Amniotic stem cell (primary cell): ENCODE results near the gene CHST5.
"Not testable (repeated sequence)": the region's sequence is repeated elsewhere in the genome, so short reads cannot be mapped to it uniquely, and the experiment has no call there.

Experiments
- DNase-seq: peaks from one replicate; lab custom pipeline; 2025; lab: John Stamatoyannopoulos, UW

Gene CHST5

DNA sequence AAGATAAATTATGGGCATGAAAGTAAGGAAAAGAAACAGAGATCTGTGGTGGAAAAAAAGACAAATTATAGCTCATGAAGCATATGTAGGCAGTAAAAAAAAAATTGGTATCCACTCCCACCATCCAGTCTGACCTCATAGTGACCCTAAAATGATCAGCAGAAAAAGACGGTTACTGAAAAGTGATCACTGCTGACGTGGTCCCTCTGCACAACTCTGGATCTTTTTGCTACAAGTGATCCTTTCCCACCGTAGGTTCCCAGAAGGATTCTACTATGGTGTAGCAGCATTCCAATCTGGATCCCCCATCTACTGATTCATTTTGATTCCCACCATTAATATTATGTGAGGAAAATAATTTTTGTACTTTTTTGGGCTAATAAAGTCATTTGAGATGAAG lies 29.8 kb downstream of the CHST5 start:
- DNase-seq = no peak

DNA sequence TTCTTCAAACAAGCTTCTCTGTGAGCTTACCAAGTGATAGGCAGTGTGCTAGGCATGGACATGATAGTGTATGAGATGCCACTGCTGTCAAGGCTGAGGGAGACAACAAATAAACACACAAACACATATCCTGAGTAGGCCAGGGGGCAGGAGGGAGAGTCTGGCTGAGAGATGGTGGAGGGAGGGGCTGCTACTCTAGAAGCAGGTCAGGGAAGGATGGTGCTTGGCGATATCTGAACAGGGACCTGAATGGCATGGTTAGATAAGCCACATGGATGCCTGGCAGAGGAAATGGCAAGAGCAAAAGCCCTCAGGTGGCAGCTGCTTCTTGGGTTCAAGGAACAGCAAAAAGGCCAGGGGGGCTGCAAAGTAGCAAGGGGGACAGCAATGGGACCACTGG lies 32.1 kb downstream of the CHST5 start:
- no peak for DNase-seq

DNA sequence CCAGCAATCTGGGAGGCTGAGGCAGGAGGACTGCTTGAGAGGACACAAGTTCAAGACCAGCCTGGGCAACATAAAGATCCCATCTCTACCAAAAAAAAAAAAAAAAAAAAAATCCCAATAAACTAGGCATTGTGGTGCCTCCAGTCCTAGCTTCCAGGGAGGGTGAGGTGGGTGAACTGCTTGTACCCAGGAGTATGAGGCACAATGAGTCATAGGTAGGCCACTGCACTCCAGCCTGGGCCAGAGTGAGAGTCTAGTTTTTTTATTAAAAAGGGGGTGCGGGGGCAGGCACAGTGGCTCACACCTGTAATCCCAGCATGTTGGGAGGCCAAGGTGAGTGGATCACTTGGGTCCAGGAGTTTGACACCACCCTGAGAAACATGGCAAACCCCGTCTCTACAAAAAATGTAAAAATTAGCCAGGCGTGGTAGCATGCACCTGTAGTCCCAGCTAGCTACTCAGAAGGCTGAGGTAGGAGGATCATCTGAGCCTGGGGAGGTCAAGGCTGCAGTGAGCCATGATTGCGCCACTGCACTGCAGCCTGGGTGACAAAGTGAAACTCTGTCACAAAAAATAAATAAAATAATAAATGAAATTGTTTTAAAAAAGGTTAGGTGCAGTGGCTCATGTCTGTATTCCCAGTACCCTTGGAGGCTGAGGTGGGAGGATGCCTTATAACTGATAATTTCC lies 32.8 kb downstream of the CHST5 start:
- no peak for DNase-seq

DNA sequence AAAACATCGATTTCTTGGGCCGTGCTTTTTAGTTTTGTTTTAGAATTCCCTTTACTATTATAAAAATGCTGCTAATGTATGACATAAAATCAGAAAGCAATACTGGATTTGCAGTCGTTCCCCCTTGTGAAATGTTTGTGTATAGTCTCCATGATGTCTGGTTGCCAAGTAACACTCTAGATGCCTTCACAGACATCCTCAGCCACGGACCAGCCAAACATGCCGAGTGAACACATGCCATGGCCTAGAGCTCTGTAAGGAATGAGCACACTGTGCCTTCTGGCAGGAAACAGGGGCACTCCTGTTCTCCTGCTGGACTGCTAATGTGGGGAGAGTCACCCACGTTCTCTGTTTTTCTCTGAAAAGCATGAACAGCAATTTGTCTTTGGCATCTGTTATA lies 34.1 kb downstream of the CHST5 start:
- DNase-seq = not testable (repeated sequence)

DNA sequence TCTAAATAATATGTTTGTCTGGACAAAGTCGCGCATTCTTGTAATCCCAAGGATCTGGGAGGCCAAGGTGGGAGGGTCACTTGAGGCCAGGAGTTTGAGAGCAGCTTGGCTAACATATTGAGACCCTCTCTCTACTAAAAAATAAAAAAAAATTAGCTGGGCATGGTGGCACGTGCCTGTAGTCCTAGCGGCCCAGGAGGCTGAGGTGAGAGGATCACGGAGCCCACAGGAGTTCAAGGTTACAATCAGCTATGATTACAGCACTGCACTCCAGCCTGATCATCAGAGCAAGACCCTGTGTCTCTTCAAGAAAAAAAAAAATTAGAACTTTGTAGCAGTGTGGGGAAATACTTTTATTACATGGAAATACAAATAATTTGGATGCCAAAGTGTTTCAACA lies 34.5 kb downstream of the CHST5 start:
- no peak for DNase-seq

DNA sequence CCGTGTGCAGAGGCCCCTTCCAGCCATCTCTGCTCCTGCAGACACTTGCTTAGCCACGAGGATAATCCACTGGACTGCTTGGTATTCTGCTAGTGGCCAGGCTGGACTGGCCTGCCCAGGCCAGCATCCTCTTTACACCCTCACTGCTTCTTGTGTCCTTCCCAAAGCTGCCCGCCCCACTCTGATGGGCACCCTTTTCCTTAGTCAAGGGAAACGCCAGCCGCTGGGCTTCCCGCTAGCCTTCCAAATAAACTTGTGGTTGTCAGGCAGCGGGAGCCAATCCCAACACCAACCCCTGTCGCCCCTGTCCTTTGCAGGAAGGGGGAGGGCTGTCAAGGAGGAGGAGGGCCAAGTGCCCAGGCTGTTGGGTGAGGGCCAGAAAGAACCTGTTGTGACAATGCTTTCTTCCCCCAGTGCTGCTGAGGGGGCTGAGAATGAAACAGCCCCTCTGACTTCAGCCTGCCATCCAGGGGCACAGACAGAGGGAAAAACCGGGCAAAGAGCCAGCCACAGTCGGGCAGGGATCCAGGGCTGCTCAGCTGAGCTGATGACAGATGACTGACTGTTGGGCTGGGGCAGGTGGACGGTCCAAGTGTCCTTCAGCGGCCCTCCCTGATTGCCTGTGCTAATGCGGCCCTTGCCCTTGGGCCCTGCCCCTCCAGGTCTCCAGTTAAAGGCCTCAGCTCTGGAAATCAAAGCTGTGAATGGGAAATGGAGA lies 37.1 kb downstream of the CHST5 start:
- not testable (repeated sequence) for DNase-seq

DNA sequence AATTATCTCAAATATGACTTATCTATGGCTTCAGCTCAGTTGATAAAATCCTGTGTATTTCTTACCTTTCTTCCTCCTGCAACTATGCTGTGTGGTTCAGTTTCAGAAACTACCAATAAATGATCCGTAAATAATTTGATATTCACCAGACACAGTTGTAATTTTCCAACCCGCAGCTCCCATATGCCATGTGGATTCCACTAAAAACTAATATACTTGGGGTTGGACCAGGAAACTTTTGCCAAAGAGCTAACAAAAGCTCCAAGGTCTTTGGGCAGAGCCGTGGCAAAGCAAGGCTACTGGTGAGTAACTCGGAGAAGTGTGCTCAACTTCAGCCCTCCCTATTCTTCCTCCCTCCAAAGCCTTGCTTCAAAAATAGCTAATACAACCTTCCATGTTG lies 38.4 kb downstream of the CHST5 start:
- DNase-seq = no peak

DNA sequence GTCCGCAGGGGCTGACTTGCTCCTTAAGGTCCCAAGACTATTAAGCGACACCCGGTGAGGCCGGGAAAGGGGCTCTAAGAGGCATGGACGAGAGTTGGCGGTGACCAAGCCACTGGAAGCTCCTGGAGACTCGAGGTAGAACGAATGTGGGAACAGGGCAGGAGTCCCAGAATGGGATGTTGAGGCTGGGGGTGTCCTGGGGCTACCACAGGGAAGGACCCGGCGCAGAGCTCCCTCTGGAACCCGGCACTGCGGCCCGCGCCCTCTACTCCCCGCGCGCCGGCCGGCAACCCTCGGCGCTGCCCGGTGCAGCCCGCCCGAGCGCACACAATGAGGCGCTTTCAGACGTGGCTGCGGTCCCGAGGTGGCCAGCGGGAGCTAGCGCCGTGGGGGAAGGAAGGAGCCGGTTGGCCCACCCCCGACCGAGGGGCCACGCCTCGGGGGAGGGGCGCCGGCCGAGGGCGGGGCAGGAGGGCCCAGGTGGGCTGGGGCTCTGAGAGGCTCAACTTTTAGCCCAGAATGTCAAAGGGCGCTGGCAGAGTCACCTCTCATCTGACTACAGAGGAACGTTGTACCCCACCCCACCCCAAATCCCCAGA lies 40.7 kb downstream of the CHST5 start, which contains the start of gene CHST6:
Gene CHST6, minus strand, starts transcription at position 366 of the 599 bp plus-strand sequence. CDS start 15,613 bp downstream, outside the sequence.
- no peak for DNase-seq

DNA sequence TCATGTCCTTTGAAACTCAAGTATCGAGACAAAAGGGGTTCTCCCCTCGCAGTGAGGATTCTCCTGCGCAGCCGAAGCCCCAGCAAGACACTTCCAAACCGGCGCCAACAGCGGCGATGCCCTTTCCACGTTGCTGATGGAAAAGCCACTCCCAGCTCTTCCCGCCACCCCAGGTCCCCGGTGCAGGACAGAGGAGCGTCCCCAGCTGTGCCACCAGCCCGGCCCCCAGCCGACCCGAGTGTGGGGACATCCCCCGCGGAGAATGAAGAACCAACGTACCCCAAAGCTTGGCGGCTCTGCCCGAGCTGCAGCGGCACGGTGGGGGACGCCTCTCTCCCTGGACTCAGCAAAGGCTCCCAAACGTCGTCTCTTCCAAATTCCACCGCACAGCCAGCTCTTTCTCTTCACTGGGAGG lies 41.2 kb downstream of the CHST5 start:
- DNase-seq = no peak

DNA sequence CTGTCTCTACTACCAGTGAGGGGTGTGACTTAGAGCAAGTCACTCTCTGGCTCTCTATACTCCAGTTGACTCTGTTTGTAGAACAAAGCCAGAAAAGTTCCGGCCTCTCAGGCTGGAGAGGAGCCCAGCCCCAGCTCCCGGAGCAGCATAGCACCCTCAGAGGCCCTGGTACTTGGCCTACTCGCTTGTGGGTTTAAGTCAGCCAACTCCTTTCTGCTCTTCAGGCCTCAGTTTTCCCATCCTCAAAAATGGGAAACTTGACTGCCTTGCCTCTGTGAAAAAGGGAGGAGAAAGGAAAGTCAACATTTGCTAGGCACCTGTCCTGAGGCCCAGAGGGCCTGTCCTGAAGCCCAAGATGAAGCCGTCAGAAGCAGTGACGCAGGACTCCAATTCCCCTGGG lies 41.7 kb downstream of the CHST5 start:
- DNase-seq = no peak

DNA sequence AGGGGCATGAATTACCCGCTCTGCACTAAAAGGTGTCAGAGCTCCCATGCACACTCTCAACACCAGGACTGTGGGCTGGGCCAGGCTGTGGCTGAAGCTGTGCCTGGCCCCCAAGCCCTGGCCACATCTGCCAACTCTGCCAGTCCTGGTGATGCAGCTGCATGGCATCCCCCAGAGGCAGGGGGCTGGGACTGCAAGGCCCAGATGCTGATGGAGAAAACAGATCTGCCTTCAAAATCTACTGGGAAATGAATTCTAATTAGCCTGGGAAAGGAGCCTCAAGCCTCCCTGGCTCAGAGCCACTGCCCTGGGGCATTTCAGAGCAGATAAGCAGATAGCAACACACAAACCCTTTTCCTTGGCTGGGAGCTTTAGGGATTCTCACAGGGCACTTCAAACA lies 44.0 kb downstream of the CHST5 start:
- DNase-seq = no peak

DNA sequence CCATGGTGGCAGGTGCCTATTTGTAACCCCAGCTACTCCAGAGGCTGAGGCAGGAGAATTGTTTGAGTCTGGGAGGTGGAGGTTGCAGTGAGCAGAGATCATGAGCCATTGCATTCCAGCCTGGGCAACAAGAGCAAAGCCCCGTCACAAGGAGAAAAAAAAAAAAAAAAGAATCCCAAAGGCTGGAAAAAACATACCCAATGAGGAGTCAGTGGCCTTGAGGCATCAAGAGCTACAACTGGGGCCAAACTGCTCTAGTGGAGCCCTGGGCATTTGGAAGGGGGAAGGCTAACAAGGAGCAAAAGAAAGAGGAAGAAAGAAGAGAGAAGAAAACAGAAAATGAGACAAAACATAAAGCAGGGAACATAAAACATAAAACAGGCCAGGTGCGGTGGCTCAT lies 47.6 kb downstream of the CHST5 start:
- DNase-seq = no peak

DNA sequence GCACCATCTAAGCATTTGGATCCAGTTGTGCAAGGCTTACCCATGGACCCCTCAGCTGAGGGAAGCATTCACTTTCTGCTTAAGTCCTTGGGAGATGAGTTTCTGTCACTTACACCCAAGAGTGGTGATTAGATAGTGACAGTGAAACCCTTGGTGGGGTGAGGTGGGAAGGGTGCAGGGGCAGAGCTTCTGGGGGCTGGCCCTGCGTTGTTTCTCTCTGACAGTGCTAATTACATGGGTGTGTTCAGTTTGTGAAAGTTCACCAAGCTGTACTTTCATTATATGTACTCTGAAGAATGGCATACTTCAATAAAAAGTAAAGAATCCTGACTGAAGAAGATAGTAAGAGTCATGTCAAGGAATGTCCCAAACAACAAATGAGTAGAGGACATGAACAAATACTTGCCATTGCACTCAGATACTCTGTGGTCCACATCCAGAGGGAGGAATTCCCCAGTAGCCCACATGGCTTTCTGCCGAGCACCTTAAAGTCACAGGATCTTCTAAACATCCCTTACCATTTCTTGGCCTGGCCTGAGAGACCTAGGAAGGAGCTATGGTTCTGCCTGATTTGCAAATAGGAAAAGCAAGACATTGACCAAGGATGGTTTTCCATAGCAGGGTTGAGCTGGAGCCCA lies 49.1 kb downstream of the CHST5 start:
- DNase-seq = no peak

DNA sequence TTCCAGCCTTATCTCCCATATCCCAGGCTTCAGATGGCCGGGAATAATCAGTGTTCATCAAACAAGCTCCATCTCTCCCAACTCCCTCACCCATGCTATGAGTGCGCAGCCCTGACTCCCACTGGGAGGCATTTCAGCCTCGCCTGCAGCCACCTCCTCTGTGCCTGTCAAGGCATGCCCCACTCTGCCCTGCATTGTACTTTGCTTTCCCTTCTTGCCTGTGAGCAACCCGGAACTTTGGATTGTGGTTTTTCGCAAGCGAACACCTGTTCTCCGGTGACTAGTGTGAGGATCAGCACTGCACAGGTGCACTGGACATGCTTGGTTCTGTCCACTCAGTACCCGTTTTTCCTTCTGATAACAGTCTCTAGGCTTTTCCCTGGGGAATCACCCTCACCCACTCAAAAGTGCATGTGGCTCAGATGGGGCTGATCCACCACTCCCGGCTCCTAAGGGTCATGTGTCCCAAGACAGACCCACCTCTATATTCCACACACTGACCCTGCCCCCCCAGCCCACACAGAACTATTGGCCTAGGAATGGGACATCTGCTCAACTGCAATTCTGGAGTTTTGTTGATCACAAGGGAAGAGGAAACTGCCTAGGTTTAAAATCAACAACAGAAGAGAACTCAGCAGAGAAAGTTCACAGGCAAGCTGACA lies 49.8 kb downstream of the CHST5 start:
- DNase-seq = no peak

DNA sequence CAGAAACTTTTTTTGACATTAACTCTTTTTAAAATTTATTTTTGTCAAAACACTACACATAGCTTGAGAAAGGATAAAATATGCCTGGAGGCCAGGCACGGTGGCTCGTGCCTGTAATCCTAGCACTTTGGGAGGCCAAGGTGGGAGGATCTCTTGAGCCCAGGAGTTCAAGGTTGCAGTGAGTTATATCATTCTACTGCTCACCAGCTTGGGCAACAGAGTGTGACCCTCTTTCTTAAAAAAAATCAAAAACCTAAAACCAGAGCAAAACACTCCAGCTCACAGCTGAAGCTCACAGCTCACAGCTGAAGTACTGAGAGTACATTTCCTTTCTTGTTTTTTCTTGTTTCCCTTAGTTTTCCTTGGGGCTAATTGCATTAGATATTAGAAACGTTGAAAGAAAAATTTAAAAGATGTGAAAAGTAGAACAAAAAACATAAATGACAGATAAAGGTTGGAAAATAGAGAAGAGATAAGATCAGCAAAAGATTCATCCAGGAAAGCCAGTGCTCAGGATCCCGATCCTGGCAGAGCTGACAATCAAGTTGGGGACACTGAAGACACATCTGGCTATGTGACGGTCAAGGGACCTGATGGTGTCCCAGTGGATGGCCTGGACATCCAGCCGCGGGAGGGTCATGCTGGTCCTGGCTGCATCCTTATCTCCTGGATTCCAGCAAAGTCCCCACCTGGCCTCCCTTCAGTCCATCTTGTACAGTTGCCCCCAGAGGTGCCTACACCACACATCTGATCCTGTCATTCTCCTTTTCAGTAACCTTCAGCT lies 50.5 kb downstream of the CHST5 start:
- DNase-seq = no peak

DNA sequence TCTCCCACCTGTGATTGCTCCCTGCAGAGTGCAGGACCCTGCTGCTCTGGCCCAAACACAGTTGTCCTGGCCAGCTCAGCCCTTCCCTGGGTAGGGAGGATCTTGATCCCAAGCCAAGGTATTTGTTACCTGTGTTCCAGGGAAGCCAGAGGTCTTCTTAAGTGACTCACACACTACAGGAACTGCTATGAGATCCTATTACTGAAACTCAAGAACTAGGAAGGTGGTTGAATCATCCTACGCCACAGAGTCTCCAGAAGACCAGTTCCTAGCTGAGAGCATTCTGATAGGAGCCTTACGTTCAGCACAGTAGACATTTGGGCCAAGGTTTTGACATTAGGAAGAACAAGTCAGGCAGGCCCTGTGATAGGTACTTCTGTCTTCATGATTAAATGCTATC lies 52.7 kb downstream of the CHST5 start:
- DNase-seq = no peak

DNA sequence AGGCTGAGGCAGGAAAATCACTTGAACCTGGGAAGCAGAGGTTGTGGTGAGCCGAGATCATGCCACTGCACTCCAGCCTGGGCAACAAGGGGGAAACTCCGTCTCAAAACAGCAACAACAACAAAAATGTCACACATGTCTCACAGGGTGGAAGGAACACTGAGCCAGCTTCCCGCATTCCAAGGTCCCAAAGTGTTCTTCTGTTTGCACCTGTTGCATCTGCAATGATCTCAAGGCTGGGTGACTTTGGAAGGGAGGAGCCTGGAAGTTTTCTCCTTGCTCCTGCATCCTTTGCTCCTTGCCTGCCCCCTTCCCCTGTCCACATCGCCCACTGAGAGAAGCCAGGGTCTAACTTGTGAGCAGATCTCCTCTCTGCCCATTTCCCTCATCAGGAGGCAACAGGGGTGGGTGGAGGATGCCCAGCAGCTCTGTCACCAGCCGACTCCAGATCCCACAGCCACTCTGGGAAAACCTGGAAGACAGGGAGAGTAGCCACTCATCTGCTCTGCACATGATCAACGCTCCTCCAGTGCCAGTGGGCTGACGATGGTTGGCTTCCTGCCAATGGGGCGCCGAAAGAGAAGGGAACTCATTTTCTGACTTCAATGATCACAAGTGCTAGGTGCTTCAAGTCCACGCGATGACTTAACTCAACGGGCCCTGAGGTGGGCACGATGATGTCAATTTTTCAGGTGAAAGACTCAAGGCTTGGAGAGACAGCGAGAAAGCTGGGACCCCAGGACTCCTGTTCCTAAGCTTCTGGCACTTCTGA lies 53.3 kb downstream of the CHST5 start:
- DNase-seq = no peak

DNA sequence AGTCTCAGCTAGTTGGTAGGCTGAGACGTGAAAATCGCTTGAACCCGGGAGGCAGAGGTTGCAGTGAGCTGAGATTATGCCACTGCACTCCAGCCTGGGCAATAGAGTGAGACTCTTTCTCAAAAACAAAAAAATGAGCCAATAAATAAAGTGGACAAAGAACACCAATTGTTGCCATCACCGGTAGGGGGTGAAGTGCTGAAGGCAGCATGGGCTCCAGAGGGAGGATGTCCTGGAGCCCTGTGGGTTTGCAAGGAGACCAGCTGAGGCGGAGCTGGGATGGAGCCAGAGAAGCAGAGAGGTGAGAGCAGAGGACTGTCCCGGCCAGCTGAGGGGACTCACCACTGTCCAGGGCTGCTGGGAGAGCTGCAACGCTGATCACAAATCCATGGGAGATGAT lies 54.4 kb downstream of the CHST5 start:
- DNase-seq = no peak

DNA sequence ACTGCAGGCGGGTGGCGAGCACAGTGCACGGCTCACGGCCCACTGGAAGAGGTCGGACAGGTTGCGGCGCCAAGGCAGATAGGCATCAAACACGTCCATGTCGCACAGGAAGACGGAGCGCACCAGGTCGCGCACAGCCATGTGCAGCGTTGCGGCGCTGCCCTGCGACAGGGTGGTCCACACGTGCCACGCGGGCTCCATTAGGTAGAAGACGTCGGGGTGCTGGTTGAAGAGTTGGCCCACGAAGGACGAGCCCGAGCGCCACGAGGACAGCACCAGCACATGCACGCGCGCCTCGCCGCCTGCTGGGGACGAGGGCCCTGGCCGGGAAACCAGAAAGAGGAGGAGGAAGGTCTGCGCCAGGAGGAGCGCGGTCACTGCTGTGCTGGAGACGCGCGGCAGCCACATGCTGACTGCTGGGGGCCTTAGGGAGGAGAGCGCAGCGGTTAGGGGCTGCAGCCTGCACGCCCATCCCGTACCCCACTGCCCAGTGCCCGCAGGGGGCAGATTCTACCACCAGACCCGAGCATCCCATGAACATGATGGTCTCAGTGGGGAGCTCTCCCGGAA lies 56.4 kb downstream of the CHST5 start:
- no peak for DNase-seq
